Tibial nerve (tissue), 4 donors: ENCODE measurements around the gene IL27RA.

Experiments
- EP300 ChIP-seq, 2 donors: sonication (generic); formaldehyde crosslinking; IDR thresholded peaks; one replicate each; pipeline ENCODE4 v1.6.1; 2017; ENCODE audit warnings: antibody characterized with exemption in 2 of 2, mild to moderate bottlenecking in 1 of 2
- POLR2A ChIP-seq, 2 donors: fragments of 450-650 bp; IDR thresholded peaks; one replicate each; pipeline ENCODE4 v1.6.1; 2017; ENCODE audit warnings: antibody characterized with exemption in 2 of 2, mild to moderate bottlenecking in 2 of 2, moderate library complexity in 2 of 2
- TF ChIP-seq, protein P1 (sequence below), 5 experiments: fragments of 200-600 bp in 3 of 5; fragments of 450-650 bp in 2 of 5; sonication (generic) in 3 of 5; IDR thresholded peaks; one replicate each; pipeline ENCODE4 v1.5.1; 2016 to 2019; ENCODE audit warnings: antibody characterized with exemption in 5 of 5, mild to moderate bottlenecking in 3 of 5, moderate library complexity in 2 of 5

DNA sequence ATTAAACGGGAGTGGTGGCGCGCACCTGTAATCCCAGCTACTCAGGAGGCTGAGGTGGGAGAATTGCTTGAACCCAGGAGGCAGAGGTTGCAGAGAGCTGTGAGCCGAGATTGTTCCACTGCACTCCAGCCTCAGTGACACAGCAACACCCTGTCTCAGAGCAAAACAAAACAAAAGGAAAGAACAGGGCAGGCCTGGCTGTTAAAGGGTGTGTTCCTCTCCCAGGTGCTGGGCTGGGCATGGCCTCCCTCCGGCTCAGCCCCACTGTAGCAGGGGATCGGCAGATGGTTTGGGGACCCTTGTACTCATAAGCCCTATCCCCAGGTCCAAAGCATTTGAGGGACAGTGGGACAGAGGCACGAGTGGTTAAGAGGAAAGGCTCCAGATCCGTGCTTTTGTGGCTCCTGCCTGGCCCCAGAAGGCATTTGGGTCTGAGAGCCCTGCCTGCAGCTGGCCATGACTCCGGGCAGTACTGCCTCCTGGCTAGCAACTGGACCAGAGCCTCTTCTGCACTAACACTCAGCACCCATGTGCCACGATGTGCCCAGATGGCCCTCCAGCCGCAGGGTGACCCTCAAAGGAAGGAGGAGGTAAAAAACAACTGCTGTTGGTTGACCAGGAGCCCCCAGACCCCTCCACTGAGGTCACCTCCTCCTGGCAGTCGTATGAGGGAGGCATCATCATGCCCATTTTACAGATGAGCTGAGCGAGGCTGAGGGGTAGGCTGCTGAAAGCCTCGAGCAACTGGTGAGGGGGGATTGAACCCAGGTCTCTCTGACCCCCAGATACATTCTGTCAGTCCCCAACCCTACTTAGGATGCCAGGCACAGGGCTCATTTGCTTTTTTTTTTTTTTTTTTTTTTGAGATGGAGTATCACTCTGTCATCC is 35.4 kb upstream of the IL27RA start:
- TF ChIP-seq POLR2A (IDR thresholded peaks at IDR 0.05) (no peak), EP300 (IDR thresholded peaks at IDR 0.05) (no peak)
- TF ChIP-seq, protein P1, sequence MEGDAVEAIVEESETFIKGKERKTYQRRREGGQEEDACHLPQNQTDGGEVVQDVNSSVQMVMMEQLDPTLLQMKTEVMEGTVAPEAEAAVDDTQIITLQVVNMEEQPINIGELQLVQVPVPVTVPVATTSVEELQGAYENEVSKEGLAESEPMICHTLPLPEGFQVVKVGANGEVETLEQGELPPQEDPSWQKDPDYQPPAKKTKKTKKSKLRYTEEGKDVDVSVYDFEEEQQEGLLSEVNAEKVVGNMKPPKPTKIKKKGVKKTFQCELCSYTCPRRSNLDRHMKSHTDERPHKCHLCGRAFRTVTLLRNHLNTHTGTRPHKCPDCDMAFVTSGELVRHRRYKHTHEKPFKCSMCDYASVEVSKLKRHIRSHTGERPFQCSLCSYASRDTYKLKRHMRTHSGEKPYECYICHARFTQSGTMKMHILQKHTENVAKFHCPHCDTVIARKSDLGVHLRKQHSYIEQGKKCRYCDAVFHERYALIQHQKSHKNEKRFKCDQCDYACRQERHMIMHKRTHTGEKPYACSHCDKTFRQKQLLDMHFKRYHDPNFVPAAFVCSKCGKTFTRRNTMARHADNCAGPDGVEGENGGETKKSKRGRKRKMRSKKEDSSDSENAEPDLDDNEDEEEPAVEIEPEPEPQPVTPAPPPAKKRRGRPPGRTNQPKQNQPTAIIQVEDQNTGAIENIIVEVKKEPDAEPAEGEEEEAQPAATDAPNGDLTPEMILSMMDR (IDR thresholded peaks at IDR 0.05) = no peak
